HL-60 (cell line): ENCODE data around the gene IRF1.
A peak's percentile ranks its signal among the peaks of the same experiment; 100 is the strongest.

Source experiments
- DNase-seq, 2 experiments: peaks; one replicate each; pipeline ENCODE4 v3.0.0-alpha.2; 2010 to 2020; ENCODE audit warnings: low read depth in 1 of 2, low spot score in 1 of 2
- H3K27ac ChIP-seq: fragments of 250-450 bp; sonication (Bioruptor Pico); replicated peaks from 2 replicates; pipeline ENCODE4 v1.5.1; 2020; ENCODE audit warnings: mild to moderate bottlenecking, moderate library complexity
- H3K27me3 ChIP-seq: fragments of 250-450 bp; sonication (Bioruptor Pico); 2 replicates; pipeline ENCODE4 v1.5.1; 2021; ENCODE audit warnings: mild to moderate bottlenecking, moderate library complexity; ENCODE audit not compliant: insufficient read depth, poor library complexity, severe bottlenecking
- H3K4me3 ChIP-seq: replicated peaks from 2 replicates; pipeline ENCODE4 v1.5.1; 2011; ENCODE audit warnings: mild to moderate bottlenecking, control low read depth, low read length; ENCODE audit not compliant: insufficient read depth
- CTCF ChIP-seq: IDR thresholded peaks from one replicate; pipeline ENCODE4 v1.5.1; 2011; ENCODE audit warnings: low read length, control low read depth, inconsistent platforms; ENCODE audit not compliant: insufficient read depth
- GABPA ChIP-seq: IDR thresholded peaks from 2 replicates; pipeline ENCODE4 v1.6.1; 2012; ENCODE audit warnings: low read depth
- POLR2AphosphoS5 ChIP-seq: IDR thresholded peaks from 2 replicates; pipeline ENCODE4 v1.6.1; 2012; ENCODE audit warnings: low read depth
- REST ChIP-seq: IDR thresholded peaks from 2 replicates; pipeline ENCODE4 v1.6.1; 2012; ENCODE audit warnings: low read depth; ENCODE audit not compliant: insufficient replicate concordance
- SPI1 ChIP-seq: IDR thresholded peaks from 2 replicates; pipeline ENCODE4 v1.6.1; 2012; ENCODE audit warnings: low read depth, mild to moderate bottlenecking, borderline replicate concordance

IRF1 gene

GRCh38 chr5:132467287-132467984, 23.1 kb downstream of the IRF1 start:
- H3K27me3 ChIP-seq = no peaks in the 10 kb centered on the region

DNA sequence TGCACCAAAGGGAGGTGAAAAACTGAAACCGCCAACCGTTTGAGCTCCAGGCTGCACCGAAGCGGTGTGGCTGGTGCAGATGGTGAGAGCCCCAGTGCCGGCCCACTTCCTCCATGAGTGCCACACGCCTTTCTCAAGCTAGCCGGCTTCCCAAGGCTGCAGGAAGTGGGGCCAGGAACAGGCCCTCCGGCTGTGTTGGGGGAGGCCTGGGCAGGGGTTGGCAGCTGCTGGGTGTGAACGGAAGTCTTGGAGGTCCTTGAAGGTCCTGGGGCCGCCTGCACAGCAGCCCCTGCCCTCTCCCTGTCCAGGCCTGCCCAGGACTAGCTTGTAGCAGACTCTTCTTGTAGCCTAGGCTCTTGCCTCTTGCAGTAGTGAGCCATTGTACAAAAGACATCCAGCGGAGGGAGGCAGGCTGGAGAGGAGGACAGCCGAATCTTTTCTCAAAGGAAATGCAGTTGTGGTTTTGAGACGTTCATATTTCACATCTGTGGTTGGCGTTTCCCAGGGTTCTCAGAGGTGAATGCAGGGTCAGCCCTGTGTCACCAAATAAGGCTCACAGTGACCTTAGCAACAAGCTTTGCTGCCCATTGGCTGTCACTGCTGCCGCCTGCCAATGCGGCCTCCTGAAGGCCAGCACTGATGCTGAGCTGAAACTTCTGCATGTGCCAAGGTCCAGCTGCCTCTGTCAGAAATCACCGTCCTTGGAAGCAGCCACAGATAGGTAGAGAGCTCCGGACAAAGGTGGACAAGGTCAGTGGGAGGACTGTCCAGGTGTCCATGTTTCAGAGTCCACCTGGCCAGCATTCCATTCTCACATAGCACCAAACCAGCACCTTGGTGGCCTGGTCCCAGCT, 23.9 kb downstream of the IRF1 start:
- Histone ChIP-seq H3K27ac (peak overlapping the region; percentile 92), H3K4me3 (no peak overlapping the region; the same call in 1 of the 2 replicates), H3K27me3 (no peaks in the 10 kb centered on the region)
- DNase-seq = peak; percentile 71 to 93
- TF ChIP-seq POLR2AphosphoS5 = peak; percentile 95
- TF ChIP-seq CTCF = no peak
- peak; percentile 84 for TF ChIP-seq SPI1
- peak; percentile 38 for TF ChIP-seq REST
- TF ChIP-seq GABPA = 0 out of 2 replicates have a peak, but pooled peaks have one; percentile 48

More at GRCh38 chr5:132467287-132467984, 23.1 kb downstream of the IRF1 start:
- Histone ChIP-seq H3K4me3 (no peak overlapping the region), H3K27ac (peak overlapping the region; percentile 92)
- peak in 1 of 2 experiments; percentile 43 for DNase-seq
- TF ChIP-seq GABPA (no peak), SPI1 (peak; percentile 90)

DNA sequence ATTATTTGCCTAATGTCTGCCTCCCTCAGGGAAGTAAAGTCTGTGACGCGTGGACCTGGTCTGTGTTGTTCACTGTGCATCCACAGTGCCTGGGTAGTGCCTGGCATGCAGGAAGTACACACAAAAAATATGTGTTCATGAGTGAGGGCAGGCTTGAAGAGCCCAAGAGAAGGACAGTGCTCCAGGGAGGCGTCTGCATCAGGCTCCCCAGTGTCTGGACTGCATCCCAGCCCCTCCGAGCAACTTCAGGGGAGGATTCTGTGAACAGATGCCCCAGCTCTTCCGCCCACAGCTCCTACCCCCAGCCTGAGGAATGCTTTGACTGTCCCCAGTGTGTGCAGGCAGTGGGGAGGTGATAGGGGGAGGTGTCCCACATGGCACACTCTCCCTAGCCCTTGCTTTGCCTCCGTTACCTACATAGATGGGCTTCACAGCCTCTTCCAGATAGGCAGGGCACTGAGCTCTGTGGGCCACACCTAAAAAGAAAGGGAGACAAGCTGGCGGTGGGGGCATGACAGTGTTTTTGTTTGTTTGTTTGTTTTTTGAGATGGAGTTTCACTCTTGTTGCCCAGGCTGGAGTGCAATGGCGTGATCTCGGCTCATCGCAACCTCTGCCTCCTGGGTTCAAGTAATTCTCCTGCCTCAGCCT, 25.4 kb downstream of the IRF1 start:
- no peak for DNase-seq
- TF ChIP-seq SPI1 = no peak
- TF ChIP-seq REST = no peak
- no peak for TF ChIP-seq POLR2AphosphoS5
- TF ChIP-seq CTCF = no peak
- no peak for TF ChIP-seq GABPA
- H3K27me3 ChIP-seq = no peaks in the 10 kb centered on the region
- H3K4me3 ChIP-seq = no peak overlapping the region
- H3K27ac ChIP-seq = peak overlapping the region; percentile 92
